IMR-90 (cell line): ENCODE measurements around the gene OR8J1. TPM values are rescaled to one million over a fixed set of nuclear protein-coding genes. Genes with fewer than 3 reads are reported as not detected.
"Not testable (repeated sequence)": the region's sequence is repeated elsewhere in the genome, so short reads cannot be mapped to it uniquely, and the experiment has no call there.

ENCODE experiments used
- ATAC-seq: fragments of 200-7000 bp; cut with Tn5 transposase; 2 replicates; pipeline ENCODE4 v1.9.1; 2020; ENCODE audit warnings: low read depth, mild to moderate bottlenecking, moderate library complexity
- BruUV-seq: library from RNA; stranded (reverse); fragments of 400-500 nt; replicated peaks from 2 replicates; lab custom pipeline; 2021; lab: Mats Ljungman, UMichigan
- CTCF ChIA-PET: fragments of 300-600 bp; formaldehyde crosslinking; extraction: SDS; loops from one replicate; lab custom pipeline; 2021; ENCODE audit warnings: antibody characterized with exemption; lab: Yijun Ruan, JAX
- POLR2A ChIA-PET: fragments of 300-600 bp; sonication (Branson Sonifier 250); formaldehyde crosslinking; loops from one replicate; lab custom pipeline; 2022; ENCODE audit warnings: antibody characterized with exemption; ENCODE audit not compliant: unreplicated experiment; lab: Charles Lee
- DNase-seq: peaks from one replicate; pipeline ENCODE4 v3.0.0; 2013
- H2AFZ ChIP-seq: replicated peaks from 2 replicates; pipeline ENCODE3; 2013; ENCODE audit warnings: low read length, mild to moderate bottlenecking; ENCODE audit not compliant: poor library complexity
- H2AK5ac ChIP-seq: 2 replicates; pipeline ENCODE4 v1.6.1; 2013; ENCODE audit warnings: low read depth, low read length, inconsistent platforms
- H2AK9ac ChIP-seq: replicated peaks from 2 replicates; pipeline ENCODE3; 2013; ENCODE audit warnings: mild to moderate bottlenecking, low read depth, low read length, moderate library complexity; ENCODE audit not compliant: poor library complexity
- H2BK120ac ChIP-seq: 2 replicates; pipeline ENCODE4 v1.6.1; 2013; ENCODE audit warnings: low read depth, low read length, inconsistent platforms
- H2BK15ac ChIP-seq: 3 replicates; pipeline ENCODE4 v1.6.1; 2013; ENCODE audit warnings: low read depth, low read length, inconsistent platforms
- H2BK20ac ChIP-seq: 2 replicates; pipeline ENCODE4 v1.6.1; 2013; ENCODE audit warnings: low read depth, mild to moderate bottlenecking, inconsistent platforms, low read length, moderate library complexity
- H2BK5ac ChIP-seq: 2 replicates; pipeline ENCODE4 v1.6.1; 2013; ENCODE audit warnings: mild to moderate bottlenecking, low read depth, low read length, inconsistent platforms; ENCODE audit not compliant: poor library complexity, severe bottlenecking
- H3K14ac ChIP-seq: replicated peaks from 2 replicates; pipeline ENCODE4 v1.6.1; 2013; ENCODE audit warnings: low read depth, low read length, inconsistent platforms
- H3K18ac ChIP-seq: 2 replicates; pipeline ENCODE4 v1.6.1; 2013; ENCODE audit warnings: low read depth, low read length, control low read depth
- H3K23ac ChIP-seq: 2 replicates; pipeline ENCODE4 v1.6.1; 2013; ENCODE audit warnings: low read depth, low read length, inconsistent platforms
- H3K27ac ChIP-seq: 2 replicates; pipeline ENCODE4 v1.5.1; 2013; ENCODE audit warnings: mild to moderate bottlenecking, control low read depth, low read length; ENCODE audit not compliant: insufficient read depth
- H3K27me3 ChIP-seq: 2 replicates; pipeline ENCODE4 v1.6.1; 2013; ENCODE audit warnings: low read length; ENCODE audit not compliant: control insufficient read depth, insufficient read depth
- H3K36me3 ChIP-seq: 2 replicates; pipeline ENCODE4 v1.6.1; 2013; ENCODE audit warnings: low read length, mixed read lengths; ENCODE audit not compliant: control insufficient read depth, insufficient read depth
- H3K4ac ChIP-seq: 2 replicates; pipeline ENCODE4 v1.6.1; 2013; ENCODE audit warnings: low read depth, low read length, inconsistent platforms
- H3K4me1 ChIP-seq: 2 replicates; pipeline ENCODE4 v1.6.1; 2013; ENCODE audit warnings: low read length, mixed read lengths; ENCODE audit not compliant: control insufficient read depth, insufficient read depth
- H3K4me2 ChIP-seq: 2 replicates; pipeline ENCODE4 v1.6.1; 2013; ENCODE audit warnings: low read depth, mild to moderate bottlenecking, control low read depth, low read length, moderate library complexity
- H3K4me3 ChIP-seq: 2 replicates; pipeline ENCODE4 v1.5.1; 2013; ENCODE audit warnings: low read depth, mild to moderate bottlenecking, control low read depth, low read length, moderate library complexity; ENCODE audit not compliant: insufficient read depth
- H3K56ac ChIP-seq: 2 replicates; pipeline ENCODE4 v1.6.1; 2013; ENCODE audit warnings: low read length, inconsistent platforms; ENCODE audit not compliant: insufficient read depth; ENCODE audit errors: extremely low read depth
- H3K79me1 ChIP-seq, 2 experiments: 2 replicates each; pipeline ENCODE4 v1.6.1; 2013; ENCODE audit warnings: low read length in 2 of 2, inconsistent platforms in 1 of 2, low read depth in 1 of 2
- H3K9ac ChIP-seq: 2 replicates; pipeline ENCODE4 v1.6.1; 2013; ENCODE audit warnings: low read depth, low read length, control low read depth
- H3K9me1 ChIP-seq: 2 replicates; pipeline ENCODE4 v1.6.1; 2013; ENCODE audit warnings: low read length, inconsistent platforms; ENCODE audit not compliant: insufficient read depth
- H3K9me3 ChIP-seq: 2 replicates; pipeline ENCODE4 v1.6.1; 2013; ENCODE audit warnings: low read length; ENCODE audit not compliant: control insufficient read depth, insufficient read depth
- H4K20me1 ChIP-seq: 2 replicates; pipeline ENCODE4 v1.6.1; 2013; ENCODE audit warnings: low read length, inconsistent platforms; ENCODE audit not compliant: insufficient read depth
- H4K5ac ChIP-seq: 2 replicates; pipeline ENCODE4 v1.6.1; 2013; ENCODE audit warnings: mild to moderate bottlenecking, low read depth, low read length, control low read depth
- H4K8ac ChIP-seq, 2 experiments: 2 replicates each; pipeline ENCODE4 v1.6.1; 2013; ENCODE audit warnings: low read depth in 2 of 2, low read length in 2 of 2, control low read depth in 1 of 2, inconsistent platforms in 1 of 2
- H4K91ac ChIP-seq: 2 replicates; pipeline ENCODE4 v1.6.1; 2013; ENCODE audit warnings: low read depth, low read length, inconsistent platforms; ENCODE audit not compliant: insufficient read depth
- WGBS, 2 experiments: methylation state at CpG; one replicate each; pipeline versions ENCODE4 v1.1.5 to v1.1.7; 2013; ENCODE audit warnings: missing lambda C conversion rate in 2 of 2; ENCODE audit not compliant: insufficient read length in 1 of 2; ENCODE audit errors: extremely low coverage in 2 of 2; 5-methylcytosine and 5-hydroxymethylcytosine counted together
- dilution Hi-C: fragments of 300-500 bp; cut with HindIII; formaldehyde crosslinking; loops from one replicate; pipeline ENCODE4 v1.14.3; 2018; ENCODE audit warnings: low sequenced_read_pairs; ENCODE audit not compliant: unreplicated experiment
- in situ Hi-C: fragments of 300-500 bp; cut with MboI; formaldehyde crosslinking; loops from 3 replicates; pipeline ENCODE4 v1.14.3; 2019; ENCODE audit warnings: low sequenced_read_pairs, inconsistent platforms, mixed read lengths
- intact Hi-C: fragments of 100-400 bp; cut with micrococcal nuclease; formaldehyde crosslinking; loops from 2 replicates; pipeline ENCODE4 v1.10.0; 2022
- polyA plus RNA-seq, 3 experiments: library from polyadenylated mRNA; depleted of rRNA; stranded (reverse); fragments of >200 nt; gene quantifications; 2 replicates each; pipeline ENCODE4 v1.2.3, GENCODE V29; 2012; ENCODE audit warnings: low replicate concordance in 1 of 3
- total RNA-seq: library from RNA; depleted of rRNA; stranded (reverse); fragments of >200 nt; gene quantifications from 2 replicates; pipeline ENCODE4 v1.2.3, GENCODE V29; 2012

Gene OR8J1
- total and polyA plus RNA-seq, 2 of the 4 experiments (the other 2 are of a cell fraction) = not detected

DNA sequence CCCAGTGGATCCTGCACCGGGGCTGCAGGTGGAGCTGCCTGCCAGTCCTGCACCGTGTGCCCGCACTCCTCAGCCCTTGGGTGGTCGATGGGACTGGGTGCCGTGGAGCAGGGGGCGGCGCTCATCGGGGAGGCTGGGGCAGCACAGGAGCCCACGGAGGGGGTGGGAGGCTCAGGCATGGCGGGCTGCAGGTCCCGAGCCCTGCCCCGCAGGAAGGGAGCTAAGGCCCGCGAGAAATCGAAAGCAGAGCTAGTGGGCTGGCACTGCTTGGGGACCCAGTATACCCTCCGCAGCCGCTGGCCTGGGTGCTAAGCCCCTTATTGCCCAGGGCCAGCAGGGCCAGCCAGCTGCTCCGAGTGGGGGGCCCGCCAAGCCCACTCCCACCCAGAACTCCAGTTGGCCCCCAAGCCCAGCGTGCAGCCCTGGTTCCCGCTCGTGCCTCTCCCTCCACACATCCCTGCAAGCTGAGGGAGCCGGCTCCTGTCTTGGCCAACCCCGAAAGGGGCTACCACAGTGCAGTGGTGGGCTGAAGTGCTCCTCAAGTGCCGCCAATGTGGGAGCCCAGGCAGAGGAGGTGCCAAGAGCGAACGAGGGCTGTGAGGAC is 47.9 kb downstream of the OR8J1 start:
- DNase-seq, H2AFZ ChIP-seq, H2AK5ac ChIP-seq, dilution Hi-C loops, H2BK20ac ChIP-seq, H4K8ac ChIP-seq, H3K9me3 ChIP-seq, H3K4ac ChIP-seq, H3K56ac ChIP-seq, H3K9ac ChIP-seq, H3K4me2 ChIP-seq, H4K91ac ChIP-seq, intact Hi-C loops, CTCF ChIA-PET, H4K5ac ChIP-seq, H2AK9ac ChIP-seq, H3K36me3 ChIP-seq, H3K18ac ChIP-seq, BruUV-seq, H4K20me1 ChIP-seq, H3K27ac ChIP-seq, ATAC-seq, H3K4me1 ChIP-seq, H3K9me1 ChIP-seq, H3K14ac ChIP-seq, H3K79me1 ChIP-seq, H2BK5ac ChIP-seq, POLR2A ChIA-PET, H3K4me3 ChIP-seq, in situ Hi-C loops, H2BK120ac ChIP-seq, H3K27me3 ChIP-seq, H2BK15ac ChIP-seq, H3K23ac ChIP-seq: not testable (repeated sequence)
- 93% methylated on average over 3 of the region's 27 CpGs; no CpG with 5 or more reads in 1 of the 2 experiments for WGBS, 2 experiments
